HS-5 (cell line): Measurements from ENCODE around the gene MAP3K5.

ENCODE experiments used
- DNase-seq: peaks from one replicate; pipeline ENCODE4 v3.0.0-alpha.2; 2012; ENCODE audit warnings: low read depth

The MAP3K5 gene

GRCh38 chr6:136749359-136749997, 42.8 kb downstream of the MAP3K5 start:
- DNase-seq = no peak

- DNase-seq = no peak
These were observed 44.8 kb downstream of the MAP3K5 start for GRCh38 chr6:136747507-136747906.

- no peak for DNase-seq
These were observed 47.0 kb downstream of the MAP3K5 start for GRCh38 chr6:136745300-136745699.

- DNase-seq = no peak
These were observed 47.4 kb downstream of the MAP3K5 start for GRCh38 chr6:136744889-136745288.

GRCh38 chr6:136742125-136742524, 50.2 kb downstream of the MAP3K5 start:
- no peak for DNase-seq

GRCh38 chr6:136740050-136740974, 52.0 kb downstream of the MAP3K5 start:
- no peak for DNase-seq

- DNase-seq = no peak
These were observed 52.8 kb downstream of the MAP3K5 start for GRCh38 chr6:136739501-136739900.

- DNase-seq = no peak
These were observed 53.2 kb downstream of the MAP3K5 start for GRCh38 chr6:136739071-136739470.

GRCh38 chr6:136738692-136739057, 53.6 kb downstream of the MAP3K5 start:
- DNase-seq = no peak

GRCh38 chr6:136737871-136738691, 54.2 kb downstream of the MAP3K5 start:
- no peak for DNase-seq

GRCh38 chr6:136737374-136737844, 54.9 kb downstream of the MAP3K5 start:
- DNase-seq = no peak

- no peak for DNase-seq
These were observed 55.9 kb downstream of the MAP3K5 start for GRCh38 chr6:136736281-136736960.

GRCh38 chr6:136734977-136735376, 57.3 kb downstream of the MAP3K5 start:
- no peak for DNase-seq

GRCh38 chr6:136732889-136733288, 59.4 kb downstream of the MAP3K5 start:
- no peak for DNase-seq

- no peak for DNase-seq
These were observed 62.4 kb downstream of the MAP3K5 start for GRCh38 chr6:136729832-136730231.

GRCh38 chr6:136728976-136729515, 63.2 kb downstream of the MAP3K5 start:
- no peak for DNase-seq

- peak; percentile 3 for DNase-seq
These were observed 64.0 kb downstream of the MAP3K5 start for GRCh38 chr6:136728033-136728939.

GRCh38 chr6:136726837-136727557, 65.3 kb downstream of the MAP3K5 start:
- DNase-seq = no peak

GRCh38 chr6:136725124-136725523, 67.2 kb downstream of the MAP3K5 start:
- no peak for DNase-seq

GRCh38 chr6:136723780-136724179, 68.5 kb downstream of the MAP3K5 start:
- DNase-seq = no peak
